Measurements from ENCODE around the gene TMCC3.
"Not testable (repeated sequence)": the region's sequence is repeated elsewhere in the genome, so short reads cannot be mapped to it uniquely, and the experiment has no call there.

Gene TMCC3

DNA sequence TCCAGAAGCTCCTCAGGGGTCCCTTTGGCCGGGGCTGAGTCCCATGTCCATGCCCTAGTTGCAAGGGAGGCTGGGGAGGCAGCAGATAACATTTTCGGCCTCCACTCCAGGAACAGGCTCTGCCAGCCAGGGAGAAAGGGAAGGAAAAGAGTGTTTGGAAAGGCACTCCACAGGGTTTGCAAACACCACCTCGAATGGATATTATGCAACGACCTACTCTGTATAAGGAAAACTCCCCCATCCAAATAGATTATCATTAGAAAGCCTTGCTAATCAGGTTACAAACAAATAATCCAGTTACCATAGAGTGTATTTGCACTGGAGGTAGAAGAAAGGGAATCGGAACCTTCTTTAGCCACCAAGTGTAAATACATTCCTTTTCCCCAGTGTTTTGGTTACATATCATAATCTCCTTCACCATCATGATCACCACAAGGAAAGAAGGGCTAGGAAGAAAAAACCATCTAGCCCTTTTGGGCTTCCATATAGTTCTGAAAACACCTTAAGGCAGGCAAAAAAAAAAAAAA is 40.4 kb downstream of the TMCC3 start:
- H2BK120ac ChIP-seq (ENCODE audit: insufficient read depth, low read length, poor library complexity), result no peak overlapping the region
- H4K12ac ChIP-seq (ENCODE audit: low read depth, low read length), result no peak overlapping the region
- no peak overlapping the region for H3K4ac ChIP-seq (ENCODE audit: low read depth, low read length)
- no peak overlapping the region for H4K8ac ChIP-seq (ENCODE audit: low read depth, low read length)
- H3K27ac ChIP-seq (ENCODE audit: low read depth, low read length), result no peak overlapping the region
- no peak overlapping the region for H3K23ac ChIP-seq (ENCODE audit: low read length)
- H3K9ac ChIP-seq (ENCODE audit: low read length), result no peak overlapping the region
- no peak overlapping the region for H4K91ac ChIP-seq (ENCODE audit: low read depth, low read length)
- no CpG with 5 or more reads among the region's 5 CpGs for WGBS (ENCODE audit: extremely low coverage, insufficient coverage, insufficient read length)
- no peak overlapping the region for H3K4me3 ChIP-seq (ENCODE audit: low read depth, low read length)
- no peaks in the 10 kb centered on the region for H3K36me3 ChIP-seq (ENCODE audit: control insufficient read depth in 1 of 2, insufficient read depth in 2 of 2, low read length in 2 of 2)
- peaks cover 2% of the 10 kb centered on the region for H3K9me3 ChIP-seq (ENCODE audit: insufficient read depth, low read depth, low read length)
- H3K4me2 ChIP-seq (ENCODE audit: low read length), result no peak overlapping the region
- no peak overlapping the region for H3K14ac ChIP-seq (ENCODE audit: low read length)
- no peaks in the 10 kb centered on the region for H3K27me3 ChIP-seq (ENCODE audit: insufficient read depth, low read length)
- H3K4me1 ChIP-seq (ENCODE audit: control insufficient read depth in 1 of 2, insufficient read depth in 2 of 2, low read length in 2 of 2), result peaks cover 3 to 6% of the 10 kb centered on the region in 2 experiments
- no peak overlapping the region for H3K18ac ChIP-seq (ENCODE audit: low read length)
- no peak for DNase-seq
- no peak overlapping the region for H2BK12ac ChIP-seq (ENCODE audit: low read length)
- H2AK5ac ChIP-seq (ENCODE audit: low read length), result no peak overlapping the region
- peaks cover 2% of the 10 kb centered on the region for H3K79me1 ChIP-seq (ENCODE audit: low read length)
- no peak overlapping the region for H2AFZ ChIP-seq (ENCODE audit: insufficient read depth, low read length, poor library complexity)
- no peak overlapping the region for H2BK5ac ChIP-seq (ENCODE audit: low read depth, low read length, poor library complexity)
- no peaks in the 10 kb centered on the region for H3K79me2 ChIP-seq (ENCODE audit: control insufficient read depth, insufficient read depth, low read length, poor library complexity)

DNA sequence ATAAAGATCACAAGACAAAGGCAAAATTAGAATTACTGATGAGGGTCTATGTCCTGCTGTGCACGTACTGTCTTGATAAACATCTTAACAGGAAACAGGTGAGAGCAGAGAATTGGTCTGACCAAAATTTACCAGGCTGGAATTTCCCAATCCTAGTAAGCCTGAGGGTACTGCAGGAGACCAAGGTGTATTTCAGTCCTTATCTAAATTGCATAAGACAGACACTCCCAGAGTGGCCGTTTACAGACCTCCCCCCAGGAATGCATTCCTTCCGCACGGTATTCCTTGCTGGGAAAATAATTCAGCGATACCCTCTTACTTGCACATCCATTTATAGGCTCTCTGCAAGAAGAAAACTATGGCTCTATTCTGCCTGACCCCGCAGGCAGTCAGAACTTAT is 43.5 kb downstream of the TMCC3 start:
- peak; percentile 28 to 65 for DNase-seq
- H3K27ac ChIP-seq (ENCODE audit: low read depth, low read length); H3K4me2 ChIP-seq (ENCODE audit: low read length); H2AFZ ChIP-seq (ENCODE audit: insufficient read depth, low read length, poor library complexity); H4K8ac ChIP-seq (ENCODE audit: low read depth, low read length); H3K9ac ChIP-seq (ENCODE audit: low read length); H3K79me2 ChIP-seq (ENCODE audit: control insufficient read depth, insufficient read depth, low read length, poor library complexity); H3K27me3 ChIP-seq (ENCODE audit: insufficient read depth, low read length); H2BK5ac ChIP-seq (ENCODE audit: low read depth, low read length, poor library complexity); H3K4ac ChIP-seq (ENCODE audit: low read depth, low read length); H2BK12ac ChIP-seq (ENCODE audit: low read length); H3K18ac ChIP-seq (ENCODE audit: low read length); H4K12ac ChIP-seq (ENCODE audit: low read depth, low read length); H3K4me1 ChIP-seq (ENCODE audit: control insufficient read depth in 1 of 2, insufficient read depth in 2 of 2, low read length in 2 of 2); H2AK5ac ChIP-seq (ENCODE audit: low read length); H3K36me3 ChIP-seq (ENCODE audit: control insufficient read depth in 1 of 2, insufficient read depth in 2 of 2, low read length in 2 of 2); H4K91ac ChIP-seq (ENCODE audit: low read depth, low read length); H3K79me1 ChIP-seq (ENCODE audit: low read length); H2BK120ac ChIP-seq (ENCODE audit: insufficient read depth, low read length, poor library complexity); H3K23ac ChIP-seq (ENCODE audit: low read length); H3K14ac ChIP-seq (ENCODE audit: low read length); H3K9me3 ChIP-seq (ENCODE audit: insufficient read depth, low read depth, low read length); H3K4me3 ChIP-seq (ENCODE audit: low read depth, low read length): not testable (repeated sequence)
- WGBS (ENCODE audit: extremely low coverage, insufficient coverage, insufficient read length), result no CpG with 5 or more reads among the region's 6 CpGs

DNA sequence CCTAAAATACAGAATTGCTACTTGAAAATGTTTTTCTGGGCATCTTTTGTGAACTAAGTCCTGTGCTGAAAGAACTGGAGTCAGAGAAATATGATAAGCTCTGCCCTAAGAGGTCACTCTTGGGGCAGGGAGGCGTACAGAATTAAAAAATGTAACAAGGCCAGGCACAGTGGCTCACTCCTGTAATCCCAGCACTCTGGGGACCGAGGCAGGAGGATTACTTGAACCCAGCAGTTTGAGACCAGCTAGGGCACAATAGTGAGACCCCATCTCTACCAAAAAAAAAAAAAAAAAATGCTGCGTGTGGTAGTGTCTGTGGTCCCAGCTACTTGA is 46.0 kb downstream of the TMCC3 start:
- H3K27ac ChIP-seq (ENCODE audit: low read depth, low read length), result no peak overlapping the region
- no peak overlapping the region for H3K4me3 ChIP-seq (ENCODE audit: low read depth, low read length)
- no peak overlapping the region for H3K18ac ChIP-seq (ENCODE audit: low read length)
- H3K27me3 ChIP-seq (ENCODE audit: insufficient read depth, low read length), result no peaks in the 10 kb centered on the region
- H2BK120ac ChIP-seq (ENCODE audit: insufficient read depth, low read length, poor library complexity), result no peak overlapping the region
- H3K14ac ChIP-seq (ENCODE audit: low read length), result no peak overlapping the region
- no peak overlapping the region for H4K8ac ChIP-seq (ENCODE audit: low read depth, low read length)
- H3K4me1 ChIP-seq (ENCODE audit: control insufficient read depth in 1 of 2, insufficient read depth in 2 of 2, low read length in 2 of 2), result peaks cover 0 to 2% of the 10 kb centered on the region in 2 experiments
- no peaks in the 10 kb centered on the region for H3K79me1 ChIP-seq (ENCODE audit: low read length)
- H3K4ac ChIP-seq (ENCODE audit: low read depth, low read length), result no peak overlapping the region
- H2AK5ac ChIP-seq (ENCODE audit: low read length), result no peak overlapping the region
- H3K9ac ChIP-seq (ENCODE audit: low read length), result no peak overlapping the region
- H3K9me3 ChIP-seq (ENCODE audit: insufficient read depth, low read depth, low read length), result peaks cover 2% of the 10 kb centered on the region
- H2BK5ac ChIP-seq (ENCODE audit: low read depth, low read length, poor library complexity), result no peak overlapping the region
- no CpG with 5 or more reads among the region's 3 CpGs for WGBS (ENCODE audit: extremely low coverage, insufficient coverage, insufficient read length)
- H4K91ac ChIP-seq (ENCODE audit: low read depth, low read length), result no peak overlapping the region
- no peak for DNase-seq
- H4K12ac ChIP-seq (ENCODE audit: low read depth, low read length), result no peak overlapping the region
- H3K79me2 ChIP-seq (ENCODE audit: control insufficient read depth, insufficient read depth, low read length, poor library complexity), result no peaks in the 10 kb centered on the region
- H3K36me3 ChIP-seq (ENCODE audit: control insufficient read depth in 1 of 2, insufficient read depth in 2 of 2, low read length in 2 of 2), result no peaks in the 10 kb centered on the region
- H2AFZ ChIP-seq (ENCODE audit: insufficient read depth, low read length, poor library complexity), result no peak overlapping the region
- H3K4me2 ChIP-seq (ENCODE audit: low read length), result no peak overlapping the region
- no peak overlapping the region for H2BK12ac ChIP-seq (ENCODE audit: low read length)
- H3K23ac ChIP-seq (ENCODE audit: low read length), result no peak overlapping the region

DNA sequence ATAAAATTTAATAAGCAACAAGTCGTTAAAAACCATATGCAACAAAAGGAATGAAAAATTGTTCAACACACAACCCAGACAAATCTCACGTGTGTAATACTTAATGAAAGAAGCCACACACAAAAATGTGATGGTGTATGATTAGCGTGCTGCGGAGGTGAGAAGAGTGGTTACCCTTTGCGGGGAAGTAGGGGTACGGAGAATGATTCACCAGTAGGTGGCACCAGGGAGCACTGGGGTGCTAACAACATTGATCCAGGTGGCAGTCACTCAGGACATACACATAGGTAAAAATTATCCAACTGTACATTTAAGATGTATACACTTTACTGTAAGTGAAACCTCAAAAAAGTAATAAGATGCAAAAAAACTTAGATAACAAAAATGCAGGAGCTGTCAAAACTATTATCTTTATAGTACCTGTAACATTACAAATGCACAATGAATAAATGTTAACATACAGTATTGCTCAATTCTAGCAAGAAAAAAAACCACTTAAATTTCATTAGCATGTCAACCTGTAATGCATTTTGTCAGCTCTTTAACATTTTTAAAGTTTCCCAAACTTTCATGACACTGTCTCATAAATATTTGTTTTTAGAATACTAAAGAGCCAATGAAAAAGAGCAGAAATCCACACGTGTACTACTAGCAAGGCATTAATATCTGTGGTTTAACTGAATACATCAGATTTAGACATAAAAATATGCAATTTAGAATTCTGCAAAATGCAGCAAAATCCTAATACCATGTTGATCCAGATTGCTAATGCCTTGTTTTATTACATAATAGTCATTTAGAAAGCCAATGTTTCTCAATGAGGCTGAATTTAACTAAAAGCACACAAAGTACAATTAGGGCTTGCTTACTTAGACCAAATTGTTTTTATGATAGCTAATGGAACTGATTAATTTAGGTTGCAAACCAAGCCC is 46.7 kb downstream of the TMCC3 start:
- H3K9ac ChIP-seq (ENCODE audit: low read length), result no peak overlapping the region
- H4K12ac ChIP-seq (ENCODE audit: low read depth, low read length), result no peak overlapping the region
- no peak overlapping the region for H3K18ac ChIP-seq (ENCODE audit: low read length)
- H3K27me3 ChIP-seq (ENCODE audit: insufficient read depth, low read length), result no peaks in the 10 kb centered on the region
- H3K4me3 ChIP-seq (ENCODE audit: low read depth, low read length), result no peak overlapping the region
- peaks cover 3% of the 10 kb centered on the region for H3K9me3 ChIP-seq (ENCODE audit: insufficient read depth, low read depth, low read length)
- H3K4me2 ChIP-seq (ENCODE audit: low read length), result no peak overlapping the region
- H2AK5ac ChIP-seq (ENCODE audit: low read length), result no peak overlapping the region
- no peak overlapping the region for H3K27ac ChIP-seq (ENCODE audit: low read depth, low read length)
- H2BK120ac ChIP-seq (ENCODE audit: insufficient read depth, low read length, poor library complexity), result no peak overlapping the region
- no CpG with 5 or more reads among the region's 7 CpGs for WGBS (ENCODE audit: extremely low coverage, insufficient coverage, insufficient read length)
- no peak overlapping the region for H4K91ac ChIP-seq (ENCODE audit: low read depth, low read length)
- H3K14ac ChIP-seq (ENCODE audit: low read length), result no peak overlapping the region
- H2BK12ac ChIP-seq (ENCODE audit: low read length), result no peak overlapping the region
- H3K36me3 ChIP-seq (ENCODE audit: control insufficient read depth in 1 of 2, insufficient read depth in 2 of 2, low read length in 2 of 2), result no peaks in the 10 kb centered on the region
- no peak overlapping the region for H3K4ac ChIP-seq (ENCODE audit: low read depth, low read length)
- no peaks in the 10 kb centered on the region for H3K79me1 ChIP-seq (ENCODE audit: low read length)
- H2BK5ac ChIP-seq (ENCODE audit: low read depth, low read length, poor library complexity), result no peak overlapping the region
- H3K4me1 ChIP-seq (ENCODE audit: control insufficient read depth in 1 of 2, insufficient read depth in 2 of 2, low read length in 2 of 2), result peaks cover 0 to 4% of the 10 kb centered on the region in 2 experiments
- no peak overlapping the region for H3K23ac ChIP-seq (ENCODE audit: low read length)
- H2AFZ ChIP-seq (ENCODE audit: insufficient read depth, low read length, poor library complexity), result no peak overlapping the region
- no peak overlapping the region for H4K8ac ChIP-seq (ENCODE audit: low read depth, low read length)
- no peaks in the 10 kb centered on the region for H3K79me2 ChIP-seq (ENCODE audit: control insufficient read depth, insufficient read depth, low read length, poor library complexity)
- DNase-seq, result peak in 1 of 2 donors; percentile 18

Measured in trophoblast cell (in vitro differentiated cells and primary cell).